K562 (cell line): Measurements from ENCODE around the gene HINT3. TPM values are rescaled to one million over a fixed set of nuclear protein-coding genes. Genes with fewer than 3 reads are reported as not detected.
"Not testable (repeated sequence)": the region's sequence is repeated elsewhere in the genome, so short reads cannot be mapped to it uniquely, and the experiment has no call there.

ENCODE experiments used
- ATAC-seq: fragments of 200-7000 bp; cut with Tn5 transposase; 3 replicates; pipeline ENCODE4 v1.9.1; 2020; ENCODE audit warnings: moderate library complexity
- BruUV-seq: library from RNA; stranded (reverse); fragments of 400-500 nt; replicated peaks from 2 replicates; lab custom pipeline; 2021; lab: Mats Ljungman, UMichigan
- CTCF ChIA-PET: fragments of 300-600 bp; formaldehyde crosslinking; extraction: SDS; loops from one replicate; lab custom pipeline; 2021; ENCODE audit warnings: low intra/inter-chr PET ratio; lab: Yijun Ruan, JAX
- POLR2A ChIA-PET: fragments of 300-600, 350-650 bp; sonication (Branson Sonifier 250); formaldehyde crosslinking; extraction: SDS; loops from one replicate; lab custom pipeline; 2021; ENCODE audit warnings: antibody characterized with exemption, inconsistent platforms; lab: Yijun Ruan, JAX
- DNase-seq, 4 experiments: peaks; one replicate each; pipeline versions ENCODE4 v3.0.0 to v3.0.0-alpha.2; 2011 to 2018; ENCODE audit warnings: low spot score in 3 of 4, mixed read lengths in 3 of 4; ENCODE audit errors: extremely low read depth in 1 of 4
- FAIRE-seq: peaks from 2 replicates; lab custom pipeline; 2011; peaks lifted over from hg19 to GRCh38; lab: Jason Lieb, UNC
- H2AFZ ChIP-seq: 2 replicates; pipeline ENCODE4 v1.6.0; 2011; ENCODE audit warnings: low read depth, low read length, control low read depth, inconsistent platforms
- H3K27ac ChIP-seq: fragments of 200-600 bp; 3 replicates; pipeline ENCODE4 v1.8.0; 2011; ENCODE audit warnings: low read depth, mild to moderate bottlenecking, control low read depth, inconsistent platforms, low read length, moderate library complexity, mixed read lengths; ENCODE audit errors: extremely low read depth
- H3K27me3 ChIP-seq, 2 experiments: fragments of 300-600 bp in 1 of 2; 2 replicates in 1 of 2; 3 replicates in 1 of 2; pipeline versions ENCODE4 v1.6.0 to v1.8.0; 2011; ENCODE audit warnings: inconsistent platforms in 2 of 2, low read length in 2 of 2, mild to moderate bottlenecking in 1 of 2, mixed read lengths in 1 of 2, moderate library complexity in 1 of 2; ENCODE audit not compliant: control insufficient read depth in 2 of 2, insufficient read depth in 2 of 2
- H3K36me3 ChIP-seq: fragments of 300-600 bp; 3 replicates; pipeline ENCODE4 v1.8.0; 2011; ENCODE audit warnings: mild to moderate bottlenecking, low read length, inconsistent platforms; ENCODE audit not compliant: control insufficient read depth, insufficient read depth
- H3K4me1 ChIP-seq, 2 experiments: fragments of 200-600 bp in 1 of 2; replicated peaks in 1 of 2; 2 replicates in 1 of 2; 3 replicates in 1 of 2; pipeline versions ENCODE4 v1.5.1 to v1.8.0; 2011; ENCODE audit warnings: inconsistent platforms in 2 of 2, low read length in 2 of 2, mild to moderate bottlenecking in 1 of 2, mixed read lengths in 1 of 2, moderate library complexity in 1 of 2; ENCODE audit not compliant: control insufficient read depth in 2 of 2, insufficient read depth in 2 of 2
- H3K4me2 ChIP-seq: 2 replicates; pipeline ENCODE4 v1.6.1; 2011; ENCODE audit warnings: low read length, control low read depth, inconsistent platforms, mixed read lengths; ENCODE audit not compliant: insufficient read depth
- H3K4me3 ChIP-seq: fragments of 200-600 bp; sonication (generic), shearing (Covaris generic); 2 replicates; pipeline ENCODE4 v1.5.1; 2016; ENCODE audit warnings: control low read depth, inconsistent platforms
- H3K79me2 ChIP-seq: fragments of 200-600 bp; 3 replicates; pipeline ENCODE4 v1.8.0; 2011; ENCODE audit warnings: low read length, inconsistent platforms; ENCODE audit not compliant: control insufficient read depth, insufficient read depth
- H3K9ac ChIP-seq, 2 experiments: 2 replicates each; pipeline versions ENCODE4 v1.6.0 to v1.6.1; 2011; ENCODE audit warnings: low read depth in 2 of 2, low read length in 2 of 2, control low read depth in 1 of 2, inconsistent platforms in 1 of 2, mild to moderate bottlenecking in 1 of 2, mixed read lengths in 1 of 2; ENCODE audit not compliant: insufficient read depth in 1 of 2
- H3K9me1 ChIP-seq: one replicate; pipeline ENCODE4 v1.6.0; 2011; ENCODE audit warnings: inconsistent platforms, mild to moderate bottlenecking, low read length, moderate library complexity; ENCODE audit not compliant: control insufficient read depth, insufficient read depth
- H3K9me3 ChIP-seq: replicated peaks from 2 replicates; pipeline ENCODE4 v1.5.1; 2011; ENCODE audit warnings: low read depth, low read length, inconsistent platforms; ENCODE audit not compliant: control insufficient read depth, insufficient read depth
- H4K20me1 ChIP-seq: replicated peaks from 2 replicates; pipeline ENCODE4 v1.6.1; 2011; ENCODE audit warnings: low read length, inconsistent platforms, mixed read lengths; ENCODE audit not compliant: control insufficient read depth, insufficient read depth
- ARHGAP35 ChIP-seq: fragments of 450-650 bp; IDR thresholded peaks from 2 replicates; pipeline ENCODE4 v1.6.1; 2018; ENCODE audit not compliant: partially characterized antibody
- FOXK2 ChIP-seq, 2 experiments: fragments of 450-650 bp; IDR thresholded peaks in 1 of 2; conservative IDR thresholded peaks in 1 of 2; 2 replicates each; pipeline ENCODE4 v1.6.1; 2016; ENCODE audit warnings: low read depth in 2 of 2, mild to moderate bottlenecking in 1 of 2
- KDM2B ChIP-seq: fragments of 250-450 bp; sonication (Bioruptor Pico); IDR thresholded peaks from 2 replicates; pipeline ENCODE4 v1.8.0; 2021; ENCODE audit warnings: mild to moderate bottlenecking, moderate library complexity
- MBD2 ChIP-seq: sonication (generic); IDR thresholded peaks from 2 replicates; pipeline ENCODE4 v1.6.1; 2016; ENCODE audit warnings: low read depth, borderline replicate concordance
- NR2F6 ChIP-seq: fragments of 450-650 bp; formaldehyde crosslinking; IDR thresholded peaks from 2 replicates; pipeline ENCODE4 v1.4.0; 2020; ENCODE audit warnings: mild to moderate bottlenecking
- POLR2H ChIP-seq: IDR thresholded peaks from 2 replicates; pipeline ENCODE4 v1.6.1; 2016; ENCODE audit warnings: missing genetic modification characterization, low read depth, mild to moderate bottlenecking, control low read depth, missing compliant biosample characterization, moderate library complexity
- TRIM24 ChIP-seq, 2 experiments: fragments of 450-650 bp; IDR thresholded peaks; 2 replicates each; pipeline ENCODE4 v1.6.1; 2016
- ZNF121 ChIP-seq: sonication (generic); formaldehyde crosslinking; conservative IDR thresholded peaks from 2 replicates; pipeline ENCODE4 v1.8.0; 2022; ENCODE audit warnings: missing genetic modification reagents
- ZNF696 ChIP-seq: fragments of 250-450 bp; sonication (Bioruptor Pico); conservative IDR thresholded peaks from 2 replicates; pipeline ENCODE4 v1.4.0; 2020; ENCODE audit warnings: mild to moderate bottlenecking, moderate library complexity
- WGBS: fragments of 100-300 bp; shearing (Covaris generic); methylation state at CpG from one replicate; pipeline ENCODE4 v1.1.6; 2016; ENCODE audit warnings: low coverage, mixed read lengths; ENCODE audit not compliant: insufficient coverage; ENCODE audit errors: missing lambda C conversion rate; 5-methylcytosine and 5-hydroxymethylcytosine counted together
- in situ Hi-C: fragments of 300-500 bp; cut with MboI; formaldehyde crosslinking; loops from 4 replicates; pipeline ENCODE4 v1.15.0; 2018; ENCODE audit warnings: inconsistent platforms, mixed read lengths
- intact Hi-C: fragments of 100-400 bp; cut with micrococcal nuclease; formaldehyde crosslinking; loops from 2 replicates; pipeline ENCODE4 v1.14.2; 2022
- polyA plus RNA-seq, 8 experiments: library from polyadenylated mRNA; depleted of rRNA in 4 of 8; stranded (reverse) in 5 of 8; unstranded in 3 of 8; fragments of >200 nt; fragmentation: Nextera tagmentation in 2 of 8; fragmentation: Illumina TruSeq in 1 of 8; extraction: Ambion mirVana in 2 of 8; extraction: Trizol in 1 of 8; gene quantifications; 2 replicates each; pipeline versions ENCODE4 v1.2.1 to v1.2.3, GENCODE V29; 2011 to 2014; ENCODE audit warnings: inconsistent platforms in 1 of 8, missing spikeins in 1 of 8
- total RNA-seq, 7 experiments: library from RNA; depleted of rRNA in 6 of 7; stranded (reverse); fragments of >200 nt in 6 of 7; fragmentation: Illumina TruSeq in 2 of 7; extraction: Trizol in 2 of 7; gene quantifications; 2 replicates each; pipeline versions ENCODE4 v1.2.1 to v1.2.3, GENCODE V29; 2011 to 2021; ENCODE audit warnings: low replicate concordance in 1 of 7
- TF ChIP-seq, protein P1 (sequence below), 2 experiments: fragments of 450-650 bp in 1 of 2; sonication (generic) in 1 of 2; formaldehyde crosslinking in 1 of 2; IDR thresholded peaks in 1 of 2; conservative IDR thresholded peaks in 1 of 2; 2 replicates each; pipeline versions ENCODE4 v1.6.1 to v1.8.1; 2016 to 2023; ENCODE audit warnings: mild to moderate bottlenecking in 2 of 2, moderate library complexity in 2 of 2, inconsistent platforms in 1 of 2, missing genetic modification reagents in 1 of 2
- TF ChIP-seq, protein P2 (sequence below): fragments of 450-650 bp; IDR thresholded peaks from one replicate; pipeline ENCODE4 v1.6.1; 2018; ENCODE audit warnings: mild to moderate bottlenecking, moderate library complexity; ENCODE audit not compliant: partially characterized antibody

HINT3 gene
- total and polyA plus RNA-seq, 9 of the 15 experiments (the other 6 are each of a cell fraction or from before 2014, with no cell fraction given) = 1.4 to 16.6 (median 10.8) TPM

DNA sequence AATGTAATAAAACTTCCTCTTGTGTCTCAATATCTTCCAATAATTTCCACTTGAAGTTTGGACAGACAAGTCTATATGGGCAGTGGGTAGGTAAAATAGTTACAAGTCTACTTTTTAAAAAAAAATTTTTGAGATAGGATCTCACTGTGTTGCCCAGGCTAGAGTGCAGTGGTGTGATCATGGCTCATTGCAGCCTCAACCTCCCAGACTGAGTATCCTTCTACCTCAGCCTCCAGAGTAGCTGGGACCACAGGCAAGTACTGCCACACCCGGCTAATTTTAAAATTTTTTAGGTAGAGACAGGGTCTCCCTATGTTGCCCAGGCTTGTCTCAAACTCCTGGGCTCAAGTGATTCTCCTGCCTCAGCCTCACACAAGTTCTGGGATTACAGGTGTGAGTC, 15.9 kb downstream of the HINT3 start:
- H3K27ac ChIP-seq, H2AFZ ChIP-seq, ATAC-seq, DNase-seq, CTCF ChIA-PET, H3K9me3 ChIP-seq, H3K9ac ChIP-seq, H3K4me1 ChIP-seq, BruUV-seq, H3K9me1 ChIP-seq, H3K4me2 ChIP-seq, H4K20me1 ChIP-seq, H3K79me2 ChIP-seq, intact Hi-C loops, FAIRE-seq, H3K4me3 ChIP-seq, H3K27me3 ChIP-seq: not testable (repeated sequence)
- POLR2A ChIA-PET = interaction anchor here (2.4 kb wide), 1 partner anchor 191 kb away, joined by 10 read pairs; no protein-coding TSS in a partner anchor
- in situ Hi-C loops = loop anchor here (5.0 kb wide), 2 partner anchors 185 to 660 kb away; no protein-coding TSS in a partner anchor
- H3K36me3 ChIP-seq = peaks cover 48% of the 10 kb centered on the region; the same call in 2 of the 3 replicates
- peak; percentile 85 for TF ChIP-seq ZNF121 (CRISPR knock-in tag)
- 100% methylated on average over 1 of the region's 1 CpG for WGBS

DNA sequence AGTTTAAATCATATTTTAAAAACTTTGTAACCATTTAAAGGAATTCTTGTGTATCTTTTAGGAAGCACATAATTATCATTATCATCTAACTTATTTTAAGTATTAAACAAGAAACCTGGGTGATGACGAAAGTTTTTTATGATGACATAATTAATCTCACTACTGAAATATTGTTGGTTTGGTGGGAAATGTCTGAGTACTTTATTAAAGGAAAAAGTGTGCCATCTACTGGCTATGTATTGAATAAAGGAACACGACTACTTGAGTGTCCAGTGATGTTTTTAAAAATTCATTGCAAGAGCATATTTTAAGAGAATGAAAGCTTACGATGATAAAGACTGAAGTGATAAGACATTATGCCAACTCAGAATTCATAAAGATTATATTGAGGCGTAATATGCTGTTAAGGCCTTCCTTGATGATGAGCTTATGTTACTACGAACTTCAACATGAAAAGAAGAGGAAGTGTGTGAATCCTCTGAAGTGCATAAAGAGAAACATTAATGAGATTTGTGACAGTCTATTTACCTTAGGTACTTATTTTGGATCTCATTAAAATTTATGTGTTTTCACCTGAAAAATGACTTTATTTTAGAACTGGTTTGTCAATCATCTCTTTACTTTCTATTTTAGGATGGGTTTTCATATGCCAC, 17.8 kb downstream of the HINT3 start:
- in situ Hi-C loops = loop anchor here (5.0 kb wide), 2 partner anchors 187 to 662 kb away; no protein-coding TSS in a partner anchor
- TF ChIP-seq ZNF696 (CRISPR knock-in tag) (no peak), TRIM24 (IDR thresholded peaks at IDR 0.05) (peak in 1 of 2 experiments; percentile 65; a peak in 1 of 4 replicates), KDM2B (no peak), ARHGAP35 (no peak), MBD2 (no peak), POLR2H (tag) (peak; percentile 19; the same call in 1 of the 2 replicates), NR2F6 (CRISPR knock-in tag) (no peak), FOXK2 (conservative IDR thresholded peaks at IDR 0.05 in 1 of 2, IDR thresholded peaks at IDR 0.05 in 1 of 2; ENCODE audit: low read depth in 2 of 2) (no peak)
- TF ChIP-seq, protein P1, sequence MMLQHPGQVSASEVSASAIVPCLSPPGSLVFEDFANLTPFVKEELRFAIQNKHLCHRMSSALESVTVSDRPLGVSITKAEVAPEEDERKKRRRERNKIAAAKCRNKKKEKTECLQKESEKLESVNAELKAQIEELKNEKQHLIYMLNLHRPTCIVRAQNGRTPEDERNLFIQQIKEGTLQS (IDR thresholded peaks at IDR 0.05) = peak; percentile 96
- TF ChIP-seq, protein P1 (CRISPR knock-in tag; conservative IDR thresholded peaks at IDR 0.05) = no peak
- TF ChIP-seq, protein P2, sequence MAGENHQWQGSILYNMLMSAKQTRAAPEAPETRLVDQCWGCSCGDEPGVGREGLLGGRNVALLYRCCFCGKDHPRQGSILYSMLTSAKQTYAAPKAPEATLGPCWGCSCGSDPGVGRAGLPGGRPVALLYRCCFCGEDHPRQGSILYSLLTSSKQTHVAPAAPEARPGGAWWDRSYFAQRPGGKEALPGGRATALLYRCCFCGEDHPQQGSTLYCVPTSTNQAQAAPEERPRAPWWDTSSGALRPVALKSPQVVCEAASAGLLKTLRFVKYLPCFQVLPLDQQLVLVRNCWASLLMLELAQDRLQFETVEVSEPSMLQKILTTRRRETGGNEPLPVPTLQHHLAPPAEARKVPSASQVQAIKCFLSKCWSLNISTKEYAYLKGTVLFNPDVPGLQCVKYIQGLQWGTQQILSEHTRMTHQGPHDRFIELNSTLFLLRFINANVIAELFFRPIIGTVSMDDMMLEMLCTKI = no peak

More for the DNA sequence above, 17.8 kb downstream of the HINT3 start:
- WGBS = 21% methylated on average over 5 of the region's 5 CpGs
- POLR2A ChIA-PET = interaction anchor here (0.7 to 2.4 kb wide), 7 partner anchors 10 to 701 kb away, joined by 3 to 10 read pairs (median 6); partner anchors contain the start of gene TRMT11
- Histone ChIP-seq H3K27ac (no peak overlapping the region), H3K9me3 (no peaks in the 10 kb centered on the region), H3K4me1 (no peaks in the 10 kb centered on the region), H3K36me3 (peaks cover 38% of the 10 kb centered on the region; the same call in 2 of the 3 replicates), H3K4me2 (no peak overlapping the region), H3K27me3 (no peaks in the 10 kb centered on the region), H3K9me1 (no peaks in the 10 kb centered on the region), H3K79me2 (0 out of 3 replicates have a peak, but pooled peaks cover 5% of the 10 kb centered on the region), H2AFZ (0 out of 2 replicates have a peak overlapping the region, but pooled peaks have one; percentile 12), H3K4me3 (no peak overlapping the region), H3K9ac (no peak overlapping the region), H4K20me1 (no peaks in the 10 kb centered on the region)
- ATAC-seq (peak; percentile 90), FAIRE-seq (peak; percentile 79), DNase-seq (peak in 3 of 4 experiments; percentile 39 to 64 (median 41))
- intact Hi-C loops = loop anchor here (1.0 kb wide), 4 partner anchors 17 to 660 kb away; no protein-coding TSS in a partner anchor
- BruUV-seq = no TSS peak
- CTCF ChIA-PET = interaction anchor here (0.7 to 2.6 kb wide), 8 partner anchors 18 to 664 kb away, joined by 3 to 32 read pairs (median 5); partner anchors contain the start of gene HINT3
